H1 (cell line): ENCODE results near the gene ITIH4. TPM values are rescaled to one million over a fixed set of nuclear protein-coding genes. Genes with fewer than 3 reads are reported as not detected.

Experiments used
- CHD2 ChIP-seq: IDR thresholded peaks from 2 replicates; pipeline ENCODE4 v1.6.1; 2012; ENCODE audit warnings: low read length, improper control_type of control experiment
- POLR2A ChIP-seq, 2 experiments: IDR thresholded peaks; 1 replicate in 1 of 2; 2 replicates in 1 of 2; pipeline ENCODE4 v1.6.1; 2011; ENCODE audit warnings: low read depth in 2 of 2, low read length in 2 of 2, mild to moderate bottlenecking in 2 of 2; ENCODE audit errors: control extremely low read depth in 1 of 2
- POU5F1 ChIP-seq: IDR thresholded peaks from 2 replicates; pipeline ENCODE4 v1.6.1; 2011; ENCODE audit warnings: low read depth, mild to moderate bottlenecking, low read length, moderate library complexity
- YY1 ChIP-seq: IDR thresholded peaks from 2 replicates; pipeline ENCODE4 v1.6.1; 2011; ENCODE audit warnings: low read depth, mild to moderate bottlenecking, low read length
- ZNF274 ChIP-seq: IDR thresholded peaks from 2 replicates; pipeline ENCODE4 v1.7.0; 2012; ENCODE audit warnings: low read length, borderline replicate concordance; ENCODE audit errors: extremely low read depth
- polyA plus RNA-seq, 7 experiments: library from polyadenylated mRNA; depleted of rRNA in 3 of 7; stranded (reverse) in 5 of 7; unstranded in 2 of 7; fragments of >200 nt in 5 of 7; fragments of 200-250 nt in 2 of 7; gene quantifications; 1 replicate in 5 of 7; 2 replicates in 1 of 7; 4 replicates in 1 of 7; pipeline versions ENCODE4 v1.2.1 to v1.2.3, GENCODE V29; 2011 to 2013; ENCODE audit warnings: missing spikeins in 2 of 7, mixed read lengths in 2 of 7
- total RNA-seq: library from RNA; stranded (reverse); fragmentation: NEBNext Ultra II Directional; extraction: Animal tissue kit (Norgen Biotek cat#: 25700); gene quantifications from 2 replicates; pipeline ENCODE4 v1.2.1, GENCODE V29; 2021
- TF ChIP-seq, protein P1 (sequence below): IDR thresholded peaks from 2 replicates; pipeline ENCODE4 v1.6.1; 2011; ENCODE audit warnings: low read depth, mild to moderate bottlenecking, low read length; ENCODE audit not compliant: insufficient read depth

The ITIH4 gene
- total and polyA plus RNA-seq, 2 of the 8 experiments (the other 6 are each of a cell fraction or from before 2014, with no cell fraction given), result 3.4 to 3.7 TPM

DNA sequence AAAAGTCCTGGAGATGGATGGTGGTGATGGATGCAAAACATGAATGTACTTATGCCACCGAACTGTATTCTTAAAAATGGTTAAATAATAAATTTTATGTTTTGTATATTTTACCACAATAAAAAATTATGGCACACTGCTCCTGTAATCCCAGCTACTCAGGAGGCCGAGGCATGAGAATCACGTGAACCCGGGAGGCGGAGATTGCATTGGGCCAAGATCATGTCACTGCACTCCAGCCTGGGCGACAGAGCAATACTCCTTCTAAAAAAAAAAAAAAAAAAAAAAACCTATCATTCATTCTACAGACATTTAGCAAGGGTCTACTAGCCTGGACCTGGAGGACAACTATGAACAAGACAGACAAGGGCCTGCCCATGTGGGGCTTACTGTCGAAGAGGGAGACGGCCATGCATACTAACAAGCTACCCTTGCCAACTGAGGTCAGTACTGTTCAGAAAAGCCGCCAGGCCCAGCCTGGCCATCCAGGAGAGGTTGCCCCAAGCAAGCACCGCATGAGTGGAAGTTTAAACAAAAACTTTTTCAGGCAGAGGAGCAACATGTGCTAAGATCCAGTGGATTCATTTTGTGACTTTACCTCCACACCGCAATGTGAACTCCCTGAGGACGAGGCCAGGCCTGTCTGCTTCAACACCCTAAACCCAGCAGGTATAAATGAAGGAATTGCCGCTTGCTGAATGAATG lies 57.0 kb downstream of the ITIH4 start (continued):
- TF ChIP-seq CHD2 (no peak), POLR2A (IDR thresholded peaks at IDR 0.05; ENCODE audit: control extremely low read depth in 1 of 2, low read depth in 2 of 2, low read length in 2 of 2) (no peak), POU5F1 (no peak), YY1 (no peak), ZNF274 (no peak)
- TF ChIP-seq, protein P1, sequence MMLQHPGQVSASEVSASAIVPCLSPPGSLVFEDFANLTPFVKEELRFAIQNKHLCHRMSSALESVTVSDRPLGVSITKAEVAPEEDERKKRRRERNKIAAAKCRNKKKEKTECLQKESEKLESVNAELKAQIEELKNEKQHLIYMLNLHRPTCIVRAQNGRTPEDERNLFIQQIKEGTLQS, result no peak
